IPS-15b (cell line): ENCODE results near the gene CDK11B.
"Not testable (repeated sequence)": the region's sequence is repeated elsewhere in the genome, so short reads cannot be mapped to it uniquely, and the experiment has no call there.

Experiments used
- H3K27me3 ChIP-seq: one replicate; pipeline ENCODE4 v1.6.1; 2013; ENCODE audit warnings: low read length; ENCODE audit not compliant: control insufficient read depth, insufficient read depth
- H3K36me3 ChIP-seq: one replicate; pipeline ENCODE4 v1.6.1; 2013; ENCODE audit warnings: low read length; ENCODE audit not compliant: control insufficient read depth, insufficient read depth
- H3K4me1 ChIP-seq: one replicate; pipeline ENCODE4 v1.6.1; 2013; ENCODE audit warnings: mild to moderate bottlenecking, low read length; ENCODE audit not compliant: control insufficient read depth, insufficient read depth
- H3K4me3 ChIP-seq: one replicate; pipeline ENCODE4 v1.5.1; 2013; ENCODE audit warnings: low read depth, low read length
- H3K9ac ChIP-seq: one replicate; pipeline ENCODE4 v1.6.1; 2013; ENCODE audit warnings: low read depth, mild to moderate bottlenecking, low read length
- H3K9me3 ChIP-seq: one replicate; pipeline ENCODE4 v1.6.1; 2013; ENCODE audit warnings: mild to moderate bottlenecking, low read length; ENCODE audit not compliant: control insufficient read depth, insufficient read depth

Gene CDK11B

DNA sequence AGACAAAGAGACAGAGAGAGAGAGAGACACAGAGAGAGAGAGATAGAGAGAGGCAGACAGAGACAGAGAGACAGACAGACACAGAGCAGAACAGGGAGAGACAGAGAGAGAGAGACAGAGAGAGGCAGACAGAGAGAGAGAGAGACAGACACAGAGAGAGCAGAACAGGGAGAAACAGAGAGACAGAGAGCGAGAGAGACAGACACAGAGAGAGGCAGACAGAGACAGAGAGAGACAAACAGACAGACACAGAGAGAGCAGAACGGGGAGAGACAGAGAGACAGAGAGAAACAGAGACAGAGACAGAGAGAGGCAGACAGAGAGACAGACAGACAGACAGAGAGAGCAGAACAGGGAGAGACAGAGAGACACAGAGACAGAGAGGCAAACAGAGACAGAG, 63.5 kb downstream of the CDK11B start:
- not testable (repeated sequence) for H3K4me1 ChIP-seq, H3K9me3 ChIP-seq, H3K4me3 ChIP-seq, H3K9ac ChIP-seq, H3K36me3 ChIP-seq
- peaks cover 28% of the 10 kb centered on the region for H3K27me3 ChIP-seq

DNA sequence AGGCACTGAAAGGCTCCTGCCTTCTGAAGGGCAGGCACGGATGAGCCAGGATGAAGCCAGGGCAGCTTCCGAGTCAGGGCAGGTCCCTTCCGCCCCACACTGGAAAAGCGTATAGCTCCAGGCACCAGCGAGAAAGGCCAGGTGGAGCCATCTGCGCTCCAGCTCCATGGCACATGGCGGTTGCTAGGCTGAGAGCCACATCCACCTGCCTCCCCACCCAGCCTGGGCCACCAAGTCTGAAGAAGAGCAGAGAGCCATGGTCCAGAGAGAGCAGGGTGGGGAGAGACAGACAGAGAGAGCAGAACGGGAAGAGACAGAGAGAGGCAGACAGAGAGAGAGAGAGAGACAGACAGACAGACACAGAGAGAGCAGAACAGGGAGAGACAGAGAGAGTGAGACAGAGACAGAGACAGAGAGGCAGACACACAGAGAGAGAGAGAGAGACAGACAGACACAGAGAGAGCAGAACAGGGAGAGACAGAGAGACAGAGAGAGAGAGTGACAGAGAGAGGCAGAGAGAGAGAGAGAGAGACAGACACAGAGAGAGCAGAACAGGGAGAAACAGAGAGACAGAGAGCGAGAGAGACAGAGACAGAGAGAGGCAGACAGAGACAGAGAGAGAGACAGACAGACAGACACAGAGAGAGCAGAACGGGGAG, 64.1 kb downstream of the CDK11B start:
- no peaks in the 10 kb centered on the region for H3K9me3 ChIP-seq
- H3K4me3 ChIP-seq = no peak overlapping the region
- H3K27me3 ChIP-seq = peaks cover 28% of the 10 kb centered on the region
- no peaks in the 10 kb centered on the region for H3K36me3 ChIP-seq
- H3K4me1 ChIP-seq = peaks cover 3% of the 10 kb centered on the region
- H3K9ac ChIP-seq = no peak overlapping the region

DNA sequence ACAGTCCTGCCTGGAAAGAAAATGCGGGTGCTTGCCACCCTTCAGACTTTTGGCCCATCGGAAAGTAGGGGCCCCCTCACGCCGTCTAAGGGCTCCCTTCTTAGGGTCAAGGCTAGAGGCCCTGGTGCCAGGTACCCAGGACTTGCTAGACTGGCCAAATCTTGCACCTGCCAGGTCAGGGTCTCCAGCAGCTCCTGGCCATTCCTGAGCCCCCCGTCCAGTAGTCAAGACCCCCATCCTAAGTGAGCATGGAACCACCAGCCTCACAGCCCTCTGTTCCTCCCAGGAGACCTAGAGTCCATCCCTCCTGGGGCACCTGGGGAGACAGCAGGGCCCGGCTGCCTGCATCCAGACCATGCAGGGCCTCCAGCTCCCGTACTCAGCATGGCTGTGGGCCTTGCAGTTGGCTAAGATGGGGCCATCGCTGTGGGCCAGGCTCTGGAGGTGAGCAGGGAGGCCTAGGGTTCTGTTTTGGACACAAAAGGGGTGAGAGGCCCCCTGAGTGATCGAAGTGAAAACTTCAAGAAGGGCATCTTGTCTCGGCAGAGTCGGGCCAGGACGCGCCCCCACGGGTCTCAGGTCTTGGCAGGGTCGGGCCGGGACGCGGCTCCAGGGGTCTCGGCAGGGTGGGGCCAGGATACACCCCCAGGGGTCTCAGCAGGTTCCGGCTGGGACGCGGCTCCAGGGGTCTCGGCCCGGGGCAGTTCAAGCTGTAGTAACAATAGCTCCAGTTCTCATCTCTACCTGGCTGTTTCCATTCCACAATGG, 64.8 kb downstream of the CDK11B start:
- no peaks in the 10 kb centered on the region for H3K36me3 ChIP-seq
- H3K4me1 ChIP-seq = peaks cover 3% of the 10 kb centered on the region
- H3K27me3 ChIP-seq = peaks cover 28% of the 10 kb centered on the region
- no peak overlapping the region for H3K4me3 ChIP-seq
- H3K9ac ChIP-seq = no peak overlapping the region
- no peaks in the 10 kb centered on the region for H3K9me3 ChIP-seq

DNA sequence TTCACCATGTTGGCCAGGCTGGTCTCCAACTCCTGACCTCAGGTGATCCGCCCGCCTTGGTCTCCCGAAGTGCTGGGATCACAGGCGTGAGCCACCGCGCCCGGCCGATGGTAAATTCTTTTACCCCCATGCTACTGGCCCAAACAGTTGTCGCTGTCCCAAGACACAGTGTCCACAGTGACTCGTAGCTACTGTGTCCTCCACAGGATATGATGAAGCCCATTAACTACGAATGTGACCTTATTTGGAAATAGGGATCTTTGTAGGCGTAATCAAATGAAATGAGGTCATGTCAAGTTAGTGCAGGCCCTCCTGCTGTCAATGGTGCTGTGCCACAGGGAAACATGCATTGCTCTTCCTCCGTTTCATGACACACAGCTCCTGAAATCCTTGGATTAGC, 67.4 kb downstream of the CDK11B start:
- Histone ChIP-seq H3K4me1 (no peaks in the 10 kb centered on the region), H3K4me3 (no peak overlapping the region), H3K27me3 (peaks cover 16% of the 10 kb centered on the region), H3K36me3 (no peaks in the 10 kb centered on the region), H3K9me3 (no peaks in the 10 kb centered on the region), H3K9ac (no peak overlapping the region)
